ENCODE measurements around the gene KCNMA1.

KCNMA1 gene

GRCh38 chr10:76959111-76959510 lies 678.5 kb downstream of the KCNMA1 start:
- DNase-seq: no peak

- no peak for DNase-seq
Observed at GRCh38 chr10:76954838-76955237, 682.8 kb downstream of the KCNMA1 start.

- DNase-seq: no peak
Observed at GRCh38 chr10:76950354-76950753, 687.3 kb downstream of the KCNMA1 start.

- DNase-seq: no peak
Observed at GRCh38 chr10:76946270-76946669, 691.3 kb downstream of the KCNMA1 start.

- DNase-seq: no peak
Observed at GRCh38 chr10:76945166-76945565, 692.4 kb downstream of the KCNMA1 start.

GRCh38 chr10:76944640-76945039 lies 693.0 kb downstream of the KCNMA1 start:
- DNase-seq: no peak

- no peak for DNase-seq
Observed at GRCh38 chr10:76942628-76943416, 694.8 kb downstream of the KCNMA1 start.

- DNase-seq: peak; percentile 37 to 73 (median 39)
Observed at GRCh38 chr10:76939933-76940468, 697.6 kb downstream of the KCNMA1 start.

GRCh38 chr10:76937181-76937600 lies 700.4 kb downstream of the KCNMA1 start:
- no peak for DNase-seq

GRCh38 chr10:76935941-76936613 lies 701.5 kb downstream of the KCNMA1 start:
- DNase-seq: peak in 1 of 3 experiments; percentile 6

- DNase-seq: no peak
Observed at GRCh38 chr10:76928565-76928964, 709.0 kb downstream of the KCNMA1 start.

- no peak for DNase-seq
Observed at GRCh38 chr10:76925636-76926405, 711.8 kb downstream of the KCNMA1 start.

- DNase-seq: no peak
Observed at GRCh38 chr10:76922666-76923065, 714.9 kb downstream of the KCNMA1 start.

GRCh38 chr10:76921383-76922010 lies 716.1 kb downstream of the KCNMA1 start:
- DNase-seq: no peak

GRCh38 chr10:76920581-76920980 lies 717.0 kb downstream of the KCNMA1 start:
- DNase-seq: no peak

- no peak for DNase-seq
Observed at GRCh38 chr10:76918106-76918505, 719.5 kb downstream of the KCNMA1 start.

- DNase-seq: no peak
Observed at GRCh38 chr10:76917071-76917470, 720.5 kb downstream of the KCNMA1 start.

GRCh38 chr10:76916536-76916935 lies 721.1 kb downstream of the KCNMA1 start:
- DNase-seq: no peak

GRCh38 chr10:76915316-76915715 lies 722.3 kb downstream of the KCNMA1 start:
- DNase-seq: no peak

- no peak for DNase-seq
Observed at GRCh38 chr10:76911184-76911583, 726.4 kb downstream of the KCNMA1 start.

- DNase-seq: no peak
Observed at GRCh38 chr10:76910184-76910962, 727.2 kb downstream of the KCNMA1 start.

- no peak for DNase-seq
Observed at GRCh38 chr10:76906256-76906655, 731.4 kb downstream of the KCNMA1 start.

Measured in NCI-H1417 (cell line).